Measurements from ENCODE around the gene ABCA7. TPM values are rescaled to one million over a fixed set of nuclear protein-coding genes. Genes with fewer than 3 reads are reported as not detected.

ABCA7 gene
- total and polyA plus RNA-seq, 2 of the 13 experiments (the other 11 are each of a cell fraction or from before 2014, with no cell fraction given): 4.4 to 32.4 TPM

GRCh38 chr19:1094978-1095701 is 55.2 kb downstream of the ABCA7 start, which contains the start of gene POLR2E (continued):
- TF ChIP-seq NR3C1 (CRISPR knock-in tag; IDR thresholded peaks at IDR 0.05) (no peak), XBP1 (CRISPR knock-in tag; IDR thresholded peaks at IDR 0.05) (no peak), ZNF326 (CRISPR knock-in tag; IDR thresholded peaks at IDR 0.05; ENCODE audit: borderline replicate concordance) (no peak), SOX13 (IDR thresholded peaks at IDR 0.05) (no peak), SOX13 (CRISPR knock-in tag; conservative IDR thresholded peaks at IDR 0.05 in 1 of 2, IDR thresholded peaks at IDR 0.05 in 1 of 2) (peak in 1 of 2 experiments; percentile 38; a peak in 1 of 4 replicates), MZF1 (CRISPR knock-in tag; IDR thresholded peaks at IDR 0.05; ENCODE audit: borderline replicate concordance) (no peak), ATF7-NPFF (CRISPR knock-in tag; IDR thresholded peaks at IDR 0.05; ENCODE audit: low read depth) (peak; percentile 46; the same call in 1 of the 2 replicates), TBP (CRISPR knock-in tag; IDR thresholded peaks at IDR 0.05) (no peak), ZBTB44 (CRISPR knock-in tag; IDR thresholded peaks at IDR 0.05) (no peak), RBM39 (IDR thresholded peaks at IDR 0.05; ENCODE audit: low read depth, low read length, poor library complexity, severe bottlenecking) (no peak), NFAT5 (CRISPR knock-in tag; IDR thresholded peaks at IDR 0.05) (no peak), ZNF331 (CRISPR knock-in tag; IDR thresholded peaks at IDR 0.05) (no peak), ZBTB1 (CRISPR knock-in tag; IDR thresholded peaks at IDR 0.05; ENCODE audit: borderline replicate concordance) (no peak)
- TF ChIP-seq, protein P1, sequence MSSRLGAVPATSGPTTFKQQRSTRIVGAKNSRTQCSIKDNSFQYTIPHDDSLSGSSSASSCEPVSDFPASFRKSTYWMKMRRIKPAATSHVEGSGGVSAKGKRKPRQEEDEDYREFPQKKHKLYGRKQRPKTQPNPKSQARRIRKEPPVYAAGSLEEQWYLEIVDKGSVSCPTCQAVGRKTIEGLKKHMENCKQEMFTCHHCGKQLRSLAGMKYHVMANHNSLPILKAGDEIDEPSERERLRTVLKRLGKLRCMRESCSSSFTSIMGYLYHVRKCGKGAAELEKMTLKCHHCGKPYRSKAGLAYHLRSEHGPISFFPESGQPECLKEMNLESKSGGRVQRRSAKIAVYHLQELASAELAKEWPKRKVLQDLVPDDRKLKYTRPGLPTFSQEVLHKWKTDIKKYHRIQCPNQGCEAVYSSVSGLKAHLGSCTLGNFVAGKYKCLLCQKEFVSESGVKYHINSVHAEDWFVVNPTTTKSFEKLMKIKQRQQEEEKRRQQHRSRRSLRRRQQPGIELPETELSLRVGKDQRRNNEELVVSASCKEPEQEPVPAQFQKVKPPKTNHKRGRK (CRISPR knock-in tag; IDR thresholded peaks at IDR 0.05): no peak

Measured in HepG2 (cell line).